ENCODE measurements around the gene NME7. TPM values are rescaled to one million over a fixed set of nuclear protein-coding genes. Genes with fewer than 3 reads are reported as not detected.

Gene NME7
- total RNA-seq, 1 experiment from 2014 or later: 21.8 TPM

- TF ChIP-seq CTCF (IDR thresholded peaks at IDR 0.05 in 2 of 3, conservative IDR thresholded peaks at IDR 0.05 in 1 of 3; ENCODE audit: borderline replicate concordance in 1 of 3, insufficient read depth in 1 of 3, low read depth in 2 of 3, low read length in 2 of 3): no peak
- TF ChIP-seq ELF1 (IDR thresholded peaks at IDR 0.05; ENCODE audit: borderline replicate concordance, low read depth): no peak
- TF ChIP-seq TCF7L2 (IDR thresholded peaks at IDR 0.05; ENCODE audit: borderline replicate concordance, extremely low read depth, insufficient read depth, insufficient read length): no peak
- TF ChIP-seq EZH2 (IDR thresholded peaks at IDR 0.05): no peak
Observed at GRCh38 chr1:169146576-169147214, 220.9 kb downstream of the NME7 start (continued).

GRCh38 chr1:169144941-169145626 is 222.5 kb downstream of the NME7 start:
- RAD21 ChIA-PET (ENCODE audit: low non-redundant PET in 1 of 2, low total read pairs in 2 of 2, uncharacterized antibody in 2 of 2, unreplicated experiment in 2 of 2): no interaction called here
- Histone ChIP-seq H3K4me3 (replicated peaks in 1 of 2; ENCODE audit: low read depth in 1 of 2, low read length in 2 of 2) (no peak overlapping the region), H3K79me2 (ENCODE audit: insufficient read depth, low read length) (no peaks in the 10 kb centered on the region), H3K27ac (ENCODE audit: low read depth, low read length) (no peak overlapping the region), H2AFZ (ENCODE audit: low read depth, low read length, poor library complexity, severe bottlenecking) (no peak overlapping the region), H4K20me1 (ENCODE audit: insufficient read depth) (no peaks in the 10 kb centered on the region), H3K4me1 (ENCODE audit: control insufficient read depth in 1 of 2, insufficient read depth in 2 of 2, low read length in 2 of 2) (peaks cover 7 to 15% of the 10 kb centered on the region in 2 experiments; a peak in 3 of 4 replicates), H3K27me3 (ENCODE audit: insufficient read depth, low read length) (no peaks in the 10 kb centered on the region), H3K9me3 (ENCODE audit: control insufficient read depth in 1 of 2, insufficient read depth in 1 of 2, low read depth in 1 of 2, low read length in 2 of 2) (no peaks in the 10 kb centered on the region), H3K4me2 (ENCODE audit: low read length) (no peak overlapping the region), H3K9me2 (ENCODE audit: insufficient read depth) (no peaks in the 10 kb centered on the region), H3K36me3 (ENCODE audit: control insufficient read depth in 1 of 2, insufficient read depth in 2 of 2, low read length in 2 of 2) (no peaks in the 10 kb centered on the region), H3K9ac (ENCODE audit: low read length) (no peak overlapping the region)
- no peak for ATAC-seq
- TF ChIP-seq SP1 (IDR thresholded peaks at IDR 0.05; ENCODE audit: low read depth): no peak
- TF ChIP-seq REST (IDR thresholded peaks at IDR 0.05; ENCODE audit: low read depth): no peak
- POLR2A ChIA-PET: no interaction called here
- no peak for DNase-seq (ENCODE audit: low read depth, low spot score)
- CTCF ChIA-PET: no interaction called here
- intact Hi-C loops (cut with micrococcal nuclease): no loop called here
- BruUV-seq (replicated peaks): no TSS peak
